Measurements from ENCODE around the gene MAPK11.

Gene MAPK11

DNA sequence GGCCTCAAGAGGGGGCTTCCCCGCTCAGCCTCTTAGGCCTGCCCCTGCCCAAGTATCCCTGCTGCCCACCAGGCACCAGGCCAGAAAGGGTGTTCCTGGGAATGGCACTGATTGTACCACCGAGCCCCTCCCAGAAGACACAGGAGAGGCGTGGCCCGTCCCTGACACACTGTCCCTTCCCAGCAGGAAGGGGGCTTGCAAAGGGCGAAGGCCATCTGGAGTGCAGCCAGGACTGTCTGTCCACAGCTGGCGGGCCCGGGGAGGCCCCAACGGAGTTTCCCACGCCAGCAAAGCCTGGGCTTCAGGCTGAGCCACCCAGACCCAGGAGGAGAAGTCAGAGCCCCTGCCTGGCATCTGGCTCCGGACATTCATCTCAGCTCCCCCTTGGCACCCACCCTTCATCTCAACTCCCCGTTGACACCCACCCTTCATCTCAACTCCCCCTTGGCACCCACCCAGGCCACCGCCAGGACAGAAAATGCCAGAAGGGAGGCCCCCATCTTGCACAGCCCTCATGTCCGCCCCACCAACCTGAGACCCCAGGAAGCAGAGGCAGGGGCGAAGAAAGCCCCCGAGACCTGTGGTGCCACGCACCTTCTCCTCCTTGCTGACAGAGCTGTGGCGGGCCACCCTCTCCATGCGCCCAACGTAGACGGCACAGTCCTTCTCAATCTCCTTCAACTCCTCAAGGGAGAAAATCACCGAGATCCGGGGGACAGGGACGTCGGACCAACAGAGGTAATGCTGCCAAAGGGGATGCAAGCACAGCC, 44.8 kb downstream of the MAPK11 start:
- TF ChIP-seq, protein P1, sequence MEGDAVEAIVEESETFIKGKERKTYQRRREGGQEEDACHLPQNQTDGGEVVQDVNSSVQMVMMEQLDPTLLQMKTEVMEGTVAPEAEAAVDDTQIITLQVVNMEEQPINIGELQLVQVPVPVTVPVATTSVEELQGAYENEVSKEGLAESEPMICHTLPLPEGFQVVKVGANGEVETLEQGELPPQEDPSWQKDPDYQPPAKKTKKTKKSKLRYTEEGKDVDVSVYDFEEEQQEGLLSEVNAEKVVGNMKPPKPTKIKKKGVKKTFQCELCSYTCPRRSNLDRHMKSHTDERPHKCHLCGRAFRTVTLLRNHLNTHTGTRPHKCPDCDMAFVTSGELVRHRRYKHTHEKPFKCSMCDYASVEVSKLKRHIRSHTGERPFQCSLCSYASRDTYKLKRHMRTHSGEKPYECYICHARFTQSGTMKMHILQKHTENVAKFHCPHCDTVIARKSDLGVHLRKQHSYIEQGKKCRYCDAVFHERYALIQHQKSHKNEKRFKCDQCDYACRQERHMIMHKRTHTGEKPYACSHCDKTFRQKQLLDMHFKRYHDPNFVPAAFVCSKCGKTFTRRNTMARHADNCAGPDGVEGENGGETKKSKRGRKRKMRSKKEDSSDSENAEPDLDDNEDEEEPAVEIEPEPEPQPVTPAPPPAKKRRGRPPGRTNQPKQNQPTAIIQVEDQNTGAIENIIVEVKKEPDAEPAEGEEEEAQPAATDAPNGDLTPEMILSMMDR (IDR thresholded peaks at IDR 0.05; ENCODE audit: insufficient read depth, low read depth, low read length, missing control alignments) = no peak
- H3K4me3 ChIP-seq (ENCODE audit: low read depth, low read length) = no peak overlapping the region
- no peak for DNase-seq (ENCODE audit: low read depth)

DNA sequence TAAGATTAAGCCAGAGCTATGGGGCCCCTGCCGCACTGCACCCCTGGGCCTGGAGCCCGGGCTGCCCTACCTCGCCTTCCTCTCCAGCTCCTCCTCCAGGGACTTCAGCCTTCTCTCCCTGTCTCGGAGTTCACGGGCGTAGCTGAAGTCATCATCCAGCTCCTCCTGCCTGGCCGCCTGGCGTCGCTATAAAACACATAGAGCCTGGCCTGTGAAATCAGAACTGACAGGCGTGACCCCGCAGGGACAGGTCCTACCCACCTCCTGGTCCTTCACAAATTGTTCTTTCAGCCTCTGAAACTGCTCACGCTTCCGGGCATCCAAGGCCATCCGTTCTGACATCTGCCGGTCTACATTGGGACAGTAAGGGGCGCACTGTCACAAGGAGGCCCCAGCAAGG, 46.1 kb downstream of the MAPK11 start:
- H3K4me3 ChIP-seq (ENCODE audit: low read depth, low read length) = no peak overlapping the region
- no peak for DNase-seq (ENCODE audit: low read depth)
- TF ChIP-seq, protein P1 (IDR thresholded peaks at IDR 0.05; ENCODE audit: insufficient read depth, low read depth, low read length, missing control alignments) = no peak

DNA sequence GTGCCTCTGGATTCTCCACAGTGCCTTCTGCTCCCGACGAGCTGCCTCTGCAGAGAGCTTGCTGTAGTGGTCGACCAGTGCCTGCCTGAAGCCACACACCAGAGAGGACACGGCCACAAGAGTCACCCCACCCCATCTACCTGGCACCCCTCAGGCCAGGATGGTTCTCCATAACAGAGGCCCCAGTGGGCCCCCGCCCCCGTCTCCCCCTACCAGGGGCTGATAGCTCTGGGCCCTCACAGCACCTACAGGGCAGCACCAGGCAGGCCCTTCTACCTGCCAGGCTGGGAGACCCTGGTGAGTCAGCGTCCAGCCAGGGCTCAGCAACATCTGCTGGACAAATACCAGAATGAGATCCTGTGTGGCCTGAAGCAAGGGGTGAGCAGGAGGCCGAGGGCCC, 47.7 kb downstream of the MAPK11 start:
- TF ChIP-seq, protein P1 (IDR thresholded peaks at IDR 0.05; ENCODE audit: insufficient read depth, low read depth, low read length, missing control alignments) = no peak
- H3K4me3 ChIP-seq (ENCODE audit: low read depth, low read length) = no peak overlapping the region
- DNase-seq (ENCODE audit: low read depth) = no peak

DNA sequence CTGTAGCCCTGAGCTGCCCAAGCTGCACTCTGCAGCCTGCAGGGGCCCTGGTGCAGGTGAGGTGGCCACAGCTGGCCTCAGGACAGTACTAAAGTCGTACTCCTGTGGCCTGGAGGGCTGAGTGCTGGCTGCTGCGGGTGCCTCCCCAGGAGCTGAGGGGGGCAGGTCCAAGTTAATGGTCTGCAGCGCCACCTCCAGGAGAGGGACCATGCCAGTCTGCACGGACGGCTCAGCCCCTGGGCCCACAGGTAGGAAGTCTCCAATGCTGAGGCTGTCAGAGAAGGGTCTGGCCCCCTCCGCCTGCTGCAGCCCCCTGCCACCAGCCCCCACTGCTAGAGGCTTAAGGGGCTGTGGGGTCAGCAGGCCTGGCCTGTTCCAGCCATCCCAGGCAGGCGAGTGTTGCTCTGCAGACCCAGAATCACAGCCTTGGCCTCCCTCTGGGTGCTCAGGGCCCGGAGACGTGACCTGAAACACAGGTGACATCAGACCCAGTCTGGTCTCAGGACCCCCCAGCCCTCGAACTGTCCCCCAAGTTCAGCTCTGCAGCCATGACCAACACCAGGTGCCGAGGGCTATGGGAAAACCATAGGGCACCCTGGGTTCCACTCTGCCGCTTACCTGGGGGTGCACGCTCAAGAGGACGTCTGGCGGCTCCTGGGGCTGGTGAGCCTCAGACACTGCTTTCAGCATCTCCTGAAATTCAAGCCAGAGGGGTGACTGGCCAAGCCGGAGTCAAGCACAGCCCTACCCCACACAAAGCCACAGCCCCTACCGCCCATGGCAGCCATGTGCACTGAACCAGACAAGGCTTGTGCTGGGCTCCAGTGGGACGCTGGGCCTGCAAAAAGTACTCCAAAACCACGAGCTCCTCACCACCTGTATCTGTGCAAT, 48.5 kb downstream of the MAPK11 start:
- DNase-seq (ENCODE audit: low read depth) = no peak
- H3K4me3 ChIP-seq (ENCODE audit: low read depth, low read length) = no peak overlapping the region
- TF ChIP-seq, protein P1 (IDR thresholded peaks at IDR 0.05; ENCODE audit: insufficient read depth, low read depth, low read length, missing control alignments) = peak; percentile 1

DNA sequence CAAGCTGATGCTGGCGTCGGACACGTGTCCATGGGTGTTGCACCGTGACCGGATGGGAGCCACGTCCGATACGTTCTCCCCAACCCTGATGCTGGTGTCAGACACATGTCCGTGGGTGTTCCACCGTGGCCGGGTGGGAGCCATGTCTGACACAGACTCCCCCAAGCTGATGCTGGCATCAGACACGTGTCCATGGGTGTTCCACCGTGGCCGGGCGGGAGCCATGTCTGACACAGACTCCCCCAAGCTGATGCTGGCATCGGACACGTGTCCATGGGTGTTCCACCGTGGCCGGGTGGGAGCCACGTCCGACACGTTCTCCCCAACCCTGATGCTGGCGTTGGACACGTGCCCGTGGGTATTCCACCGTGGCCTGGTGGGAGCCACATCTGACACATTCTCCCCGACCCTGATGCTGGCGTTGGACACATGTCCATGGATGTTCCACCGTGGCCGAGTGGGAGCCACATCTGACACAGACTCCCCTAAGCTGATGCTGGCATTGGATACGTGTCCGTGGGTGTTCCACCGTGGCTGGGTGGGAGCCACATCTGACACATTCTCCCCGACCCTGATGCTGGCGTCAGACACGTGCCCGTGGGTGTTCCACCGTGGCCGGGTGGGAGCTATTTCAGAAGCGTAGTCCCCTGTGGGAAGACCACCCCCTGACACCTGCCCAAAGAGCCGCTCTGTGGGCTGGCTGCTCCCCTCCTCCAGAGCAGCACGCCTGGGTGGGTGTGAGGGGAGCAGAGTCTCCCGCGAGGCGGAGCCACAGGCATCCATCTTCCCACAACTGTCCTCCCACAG, 49.4 kb downstream of the MAPK11 start:
- TF ChIP-seq, protein P1 (IDR thresholded peaks at IDR 0.05; ENCODE audit: insufficient read depth, low read depth, low read length, missing control alignments) = no peak

DNA sequence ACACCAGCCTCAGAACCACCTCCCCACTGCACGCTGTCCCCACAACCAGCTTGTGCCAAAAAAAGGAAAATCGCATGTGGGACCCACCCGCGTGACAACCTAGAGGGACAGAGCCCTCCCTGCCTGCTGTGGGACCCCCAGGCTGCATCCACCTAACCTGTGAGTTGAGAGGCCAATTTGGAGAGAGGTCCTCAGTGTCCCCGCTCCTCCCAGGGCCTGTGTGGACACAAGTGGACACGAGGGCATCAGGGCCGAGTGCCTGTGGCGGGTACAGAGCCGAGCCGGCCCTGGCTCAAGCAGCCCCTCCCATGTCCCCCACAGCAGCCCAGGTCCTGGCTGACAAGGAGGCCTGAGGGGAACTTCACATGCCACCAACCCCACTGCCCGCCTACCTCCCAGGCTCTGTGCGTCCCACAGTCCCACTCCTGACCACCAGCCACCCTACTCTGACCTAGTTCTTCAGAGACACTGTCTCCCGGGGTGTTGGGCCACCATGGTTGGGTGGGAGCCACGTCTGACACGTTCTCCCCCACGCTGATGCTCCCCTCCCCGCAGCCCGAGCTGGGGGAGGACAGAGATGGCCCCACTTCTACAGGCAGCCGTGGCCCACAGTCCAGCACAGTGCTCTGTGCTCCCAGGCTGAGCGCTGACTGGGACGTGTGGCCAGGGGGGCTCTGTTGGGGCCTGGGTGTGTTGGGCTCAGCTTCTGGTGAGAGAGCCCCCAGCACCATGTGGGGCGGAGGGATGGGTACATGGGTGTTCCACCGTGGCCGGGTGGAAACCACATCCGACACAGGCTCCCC, 50.2 kb downstream of the MAPK11 start:
- DNase-seq (ENCODE audit: low read depth) = no peak
- TF ChIP-seq, protein P1 (IDR thresholded peaks at IDR 0.05; ENCODE audit: insufficient read depth, low read depth, low read length, missing control alignments) = no peak
- H3K4me3 ChIP-seq (ENCODE audit: low read depth, low read length) = no peak overlapping the region

More for the DNA sequence above, 49.4 kb downstream of the MAPK11 start:
- no peak for DNase-seq (ENCODE audit: low read depth)
- H3K4me3 ChIP-seq (ENCODE audit: low read depth, low read length) = no peak overlapping the region
